IPS DF 4.7 (cell line): ENCODE results near the gene NCOA5.

ENCODE experiments used
- DNase-seq: peaks from one replicate; pipeline ENCODE4 v3.0.0-alpha.2; 2013; ENCODE audit warnings: low spot score; ENCODE audit errors: extremely low read depth

NCOA5 gene

GRCh38 chr20:46043556-46043955, 46.2 kb downstream of the NCOA5 start:
- DNase-seq: no peak

GRCh38 chr20:46040902-46041535, 48.7 kb downstream of the NCOA5 start:
- DNase-seq: no peak

GRCh38 chr20:46037036-46037435, 52.7 kb downstream of the NCOA5 start:
- DNase-seq: no peak

- no peak for DNase-seq
Measured at GRCh38 chr20:46036370-46036769, 53.4 kb downstream of the NCOA5 start.

GRCh38 chr20:46035713-46036112, 54.0 kb downstream of the NCOA5 start:
- DNase-seq: no peak

GRCh38 chr20:46035253-46035652, 54.5 kb downstream of the NCOA5 start:
- DNase-seq: no peak

- DNase-seq: no peak
Measured at GRCh38 chr20:46034039-46034438, 55.7 kb downstream of the NCOA5 start.

GRCh38 chr20:46031701-46032254, 58.0 kb downstream of the NCOA5 start:
- DNase-seq: no peak

- DNase-seq: no peak
Measured at GRCh38 chr20:46031014-46031569, 58.7 kb downstream of the NCOA5 start.

GRCh38 chr20:46030284-46031013, 59.3 kb downstream of the NCOA5 start:
- no peak for DNase-seq

- no peak for DNase-seq
Measured at GRCh38 chr20:46028772-46029371, 60.9 kb downstream of the NCOA5 start, which contains the start of gene SLC12A5. Gene SLC12A5 (plus strand): TSS chr20:46029215. CDS start chr20:46029345, 130 bp downstream.

- no peak for DNase-seq
Measured at GRCh38 chr20:46028110-46028509, 61.7 kb downstream of the NCOA5 start.

- no peak for DNase-seq
Measured at GRCh38 chr20:46027245-46027853, 62.4 kb downstream of the NCOA5 start.

GRCh38 chr20:46025376-46025783, 64.4 kb downstream of the NCOA5 start:
- DNase-seq: no peak

GRCh38 chr20:46023999-46024398, 65.8 kb downstream of the NCOA5 start:
- no peak for DNase-seq

GRCh38 chr20:46023148-46023484, 66.6 kb downstream of the NCOA5 start:
- no peak for DNase-seq

- no peak for DNase-seq
Measured at GRCh38 chr20:46022411-46023147, 67.2 kb downstream of the NCOA5 start.

GRCh38 chr20:46021361-46022359, 68.1 kb downstream of the NCOA5 start:
- DNase-seq: no peak

- DNase-seq: no peak
Measured at GRCh38 chr20:46020555-46020954, 69.2 kb downstream of the NCOA5 start.

GRCh38 chr20:46018611-46019010, 71.2 kb downstream of the NCOA5 start:
- no peak for DNase-seq
